HepG2 (cell line): Measurements from ENCODE around the gene SYNJ2. TPM values are rescaled to one million over a fixed set of nuclear protein-coding genes. Genes with fewer than 3 reads are reported as not detected.

ENCODE experiments used
- ATF5 ChIP-seq: sonication (generic); formaldehyde crosslinking; IDR thresholded peaks from 2 replicates; pipeline ENCODE4 v1.4.0; 2020; ENCODE audit warnings: mild to moderate bottlenecking, low read depth, missing genetic modification reagents
- FOXO1 ChIP-seq: sonication (generic); formaldehyde crosslinking; IDR thresholded peaks from 2 replicates; pipeline ENCODE4 v1.4.0; 2020; ENCODE audit warnings: missing genetic modification reagents
- FOXP4 ChIP-seq: sonication (generic); formaldehyde crosslinking; IDR thresholded peaks from 2 replicates; pipeline ENCODE4 v1.4.0; 2020; ENCODE audit warnings: missing genetic modification reagents
- GFI1 ChIP-seq: sonication (generic); formaldehyde crosslinking; IDR thresholded peaks from 2 replicates; pipeline ENCODE4 v1.5.0; 2020; ENCODE audit warnings: missing genetic modification reagents, mild to moderate bottlenecking, borderline replicate concordance
- GZF1 ChIP-seq: sonication (generic); formaldehyde crosslinking; IDR thresholded peaks from 2 replicates; pipeline ENCODE4 v1.5.1; 2020; ENCODE audit warnings: mild to moderate bottlenecking, missing genetic modification reagents
- HINFP ChIP-seq: sonication (generic); formaldehyde crosslinking; IDR thresholded peaks from 2 replicates; pipeline ENCODE4 v1.4.0; 2020; ENCODE audit warnings: low read depth, mild to moderate bottlenecking, missing genetic modification reagents
- MLLT10 ChIP-seq: sonication (generic); formaldehyde crosslinking; IDR thresholded peaks from 2 replicates; pipeline ENCODE4 v1.4.0; 2020; ENCODE audit warnings: missing genetic modification reagents
- PRMT3 ChIP-seq: sonication (generic); formaldehyde crosslinking; IDR thresholded peaks from 2 replicates; pipeline ENCODE4 v1.8.1; 2022; ENCODE audit warnings: low read depth, mild to moderate bottlenecking, moderate library complexity, missing genetic modification reagents, borderline replicate concordance
- PRPF4 ChIP-seq: fragments of 200-400 bp; formaldehyde crosslinking; IDR thresholded peaks from 2 replicates; pipeline ENCODE4 v1.6.1; 2016; ENCODE audit warnings: low read length, low read depth; ENCODE audit not compliant: poor library complexity, severe bottlenecking
- RXRB ChIP-seq: IDR thresholded peaks from 2 replicates; pipeline ENCODE4 v1.6.1; 2016; ENCODE audit warnings: borderline replicate concordance, missing genetic modification reagents, missing compliant biosample characterization
- ZHX2 ChIP-seq, 2 experiments: sonication (generic) in 1 of 2; formaldehyde crosslinking in 1 of 2; IDR thresholded peaks; 2 replicates each; pipeline versions ENCODE4 v1.6.1 to v1.9.0; 2014 to 2022; ENCODE audit warnings: antibody characterized with exemption in 1 of 2, borderline replicate concordance in 1 of 2, inconsistent platforms in 1 of 2, low read depth in 1 of 2, missing genetic modification reagents in 1 of 2
- ZNF343 ChIP-seq: sonication (generic); formaldehyde crosslinking; IDR thresholded peaks from 2 replicates; pipeline ENCODE4 v1.4.0; 2020; ENCODE audit warnings: mild to moderate bottlenecking, missing genetic modification reagents
- ZNF350 ChIP-seq: sonication (generic); formaldehyde crosslinking; IDR thresholded peaks from 2 replicates; pipeline ENCODE4 v1.4.0; 2020; ENCODE audit warnings: mild to moderate bottlenecking, low read depth, missing genetic modification reagents, borderline replicate concordance
- ZNF460 ChIP-seq: sonication (generic); formaldehyde crosslinking; IDR thresholded peaks from 2 replicates; pipeline ENCODE4 v1.5.1; 2020; ENCODE audit warnings: missing genetic modification reagents, mild to moderate bottlenecking, borderline replicate concordance
- ZNF512 ChIP-seq: sonication (generic); formaldehyde crosslinking; IDR thresholded peaks from 2 replicates; pipeline ENCODE4 v1.4.0; 2020; ENCODE audit warnings: mild to moderate bottlenecking, missing genetic modification reagents
- polyA plus RNA-seq, 8 experiments: library from polyadenylated mRNA; depleted of rRNA in 3 of 8; stranded (reverse) in 7 of 8; unstranded in 1 of 8; fragments of >200 nt; fragmentation: Illumina TruSeq in 4 of 8; extraction: Trizol in 4 of 8; gene quantifications; 2 replicates each; pipeline versions ENCODE4 v1.2.1 to v1.2.3, GENCODE V29; 2011 to 2016; ENCODE audit warnings: low read depth in 4 of 8, missing spikeins in 1 of 8, mixed read lengths in 1 of 8; ENCODE audit not compliant: insufficient read depth in 1 of 8
- total RNA-seq, 5 experiments: library from RNA; depleted of rRNA; stranded (reverse); fragments of >200 nt; fragmentation: Illumina TruSeq; extraction: Trizol; gene quantifications; 2 replicates each; pipeline ENCODE4 v1.2.3, GENCODE V29; 2016; ENCODE audit warnings: low read depth in 1 of 5

SYNJ2 gene
- total and polyA plus RNA-seq, 2 of the 13 experiments (the other 11 are each of a cell fraction or from before 2014, with no cell fraction given): 39.1 to 57.6 TPM

- TF ChIP-seq ZHX2 (IDR thresholded peaks at IDR 0.05; ENCODE audit: low read depth) (no peak), ZHX2 (CRISPR knock-in tag; IDR thresholded peaks at IDR 0.05; ENCODE audit: borderline replicate concordance) (peak; percentile 70; the same call in 1 of the 2 replicates), RXRB (CRISPR knock-in tag) (peak; percentile 72; the same call in 1 of the 2 replicates), MLLT10 (no peak), HINFP (CRISPR knock-in tag) (peak; percentile 53; the same call in 1 of the 2 replicates), PRPF4 (no peak), ZNF460 (CRISPR knock-in tag) (no peak; the same call in 1 of the 2 replicates), FOXP4 (CRISPR knock-in tag) (peak; percentile 9; the same call in 1 of the 2 replicates), PRMT3 (CRISPR knock-in tag) (no peak), ZNF512 (CRISPR knock-in tag) (peak; percentile 1; the same call in 1 of the 2 replicates), GZF1 (no peak), ZNF343 (CRISPR knock-in tag) (no peak), ZNF350 (CRISPR knock-in tag) (peak; percentile 80), ATF5 (CRISPR knock-in tag) (peak; percentile 12; the same call in 1 of the 2 replicates), FOXO1 (peak; percentile 20; the same call in 1 of the 2 replicates), GFI1 (CRISPR knock-in tag) (no peak; the same call in 1 of the 2 replicates)
These were observed at the start of gene SYNJ2 (continued) for GRCh38 chr6:157981395-157982101.
